Right atrium auricular region (tissue), 2 donors: ENCODE results near the gene VPS54. TPM values are rescaled to one million over a fixed set of nuclear protein-coding genes. Genes with fewer than 3 reads are reported as not detected.
A peak's percentile ranks its signal among the peaks of the same experiment; 100 is the strongest.
"Not testable (repeated sequence)": the region's sequence is repeated elsewhere in the genome, so short reads cannot be mapped to it uniquely, and the experiment has no call there.

Source experiments
- DNase-seq: peaks from one replicate; pipeline ENCODE4 v3.0.0-alpha.2; 2019; ENCODE audit warnings: low spot score
- H3K27ac ChIP-seq, 2 donors: fragments of 200-600 bp; sonication (generic); 1 replicate in 1 of 2; 2 replicates in 1 of 2; pipeline ENCODE4 v1.5.1; 2016 to 2019
- H3K27me3 ChIP-seq, 2 donors: fragments of 200-600 bp; sonication (generic); one replicate each; pipeline versions ENCODE4 v1.5.1 to v1.6.0; 2017 to 2019
- H3K36me3 ChIP-seq: fragments of 200-600 bp; sonication (generic); one replicate; pipeline ENCODE4 v1.5.1; 2016
- H3K4me1 ChIP-seq, 2 donors: fragments of 200-600 bp; sonication (generic); one replicate each; pipeline versions ENCODE4 v1.5.1 to v1.6.0; 2017 to 2019
- H3K4me3 ChIP-seq, 2 donors: fragments of 200-600 bp; sonication (generic); 1 replicate in 1 of 2; 2 replicates in 1 of 2; pipeline ENCODE4 v1.5.1; 2017 to 2019; ENCODE audit warnings: mild to moderate bottlenecking in 1 of 2, moderate library complexity in 1 of 2
- H3K9me3 ChIP-seq, 2 donors: fragments of 200-600 bp; sonication (generic); one replicate each; pipeline ENCODE4 v1.5.1; 2019
- total RNA-seq, 2 donors: library from RNA; depleted of rRNA; stranded (reverse); fragments of >200 nt; gene quantifications; one replicate each; pipeline ENCODE4 v1.1.0, GENCODE V29; 2016
- TF ChIP-seq, protein P1 (sequence below), 2 donors: fragments of 200-600 bp; sonication (generic); IDR thresholded peaks; one replicate each; pipeline ENCODE4 v1.5.1; 2019; ENCODE audit warnings: antibody characterized with exemption in 2 of 2

VPS54 gene
- total RNA-seq, 2 donors from 2014 or later, result 10.9 to 12.5 TPM

DNA sequence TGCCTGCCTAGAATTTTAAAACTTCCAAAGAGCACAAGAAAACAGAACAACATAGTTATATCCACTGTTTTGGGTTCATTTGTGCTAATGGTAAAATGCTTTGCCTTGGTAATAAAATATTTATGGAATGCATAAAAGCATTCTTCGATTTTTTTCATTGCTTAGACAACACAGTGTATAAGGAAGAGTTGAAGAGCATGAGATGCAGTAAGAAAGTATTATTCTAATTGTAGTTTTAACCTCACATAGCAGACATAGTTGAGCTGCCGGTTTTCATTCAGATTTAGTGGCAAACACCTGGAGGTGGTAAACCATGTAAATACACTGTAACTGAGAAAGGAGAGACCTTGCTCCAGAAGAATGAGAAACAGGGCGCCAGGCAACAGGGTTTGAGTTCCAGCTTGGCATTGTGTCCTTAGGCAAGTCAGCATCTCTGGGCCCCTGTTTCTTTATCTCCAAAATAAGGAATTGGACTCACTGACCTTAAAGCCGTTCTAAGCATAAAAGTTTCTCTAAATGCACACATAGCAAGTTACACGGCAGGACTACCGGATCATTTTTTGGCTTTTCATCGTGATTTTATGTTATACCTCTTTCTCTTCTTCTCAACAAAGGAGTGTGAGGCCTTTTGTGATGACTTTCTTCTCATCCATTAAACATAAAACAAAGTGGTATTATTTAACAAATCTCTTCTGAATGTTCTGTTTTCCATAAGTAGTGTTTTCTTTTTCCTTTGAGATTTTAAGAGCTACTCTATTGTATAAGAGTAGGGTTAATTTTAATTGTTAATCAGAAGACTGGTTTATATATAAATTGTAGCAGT is 169.6 kb downstream of the VPS54 start:
- Histone ChIP-seq H3K4me1 (peaks cover 0 to 94% of the 10 kb centered on the region in 2 donors), H3K4me3 (no peak overlapping the region), H3K9me3 (no peaks in the 10 kb centered on the region), H3K27ac (peak overlapping the region; percentile 2 to 48), H3K27me3 (no peaks in the 10 kb centered on the region), H3K36me3 (no peaks in the 10 kb centered on the region)
- DNase-seq, result no peak
- TF ChIP-seq, protein P1, sequence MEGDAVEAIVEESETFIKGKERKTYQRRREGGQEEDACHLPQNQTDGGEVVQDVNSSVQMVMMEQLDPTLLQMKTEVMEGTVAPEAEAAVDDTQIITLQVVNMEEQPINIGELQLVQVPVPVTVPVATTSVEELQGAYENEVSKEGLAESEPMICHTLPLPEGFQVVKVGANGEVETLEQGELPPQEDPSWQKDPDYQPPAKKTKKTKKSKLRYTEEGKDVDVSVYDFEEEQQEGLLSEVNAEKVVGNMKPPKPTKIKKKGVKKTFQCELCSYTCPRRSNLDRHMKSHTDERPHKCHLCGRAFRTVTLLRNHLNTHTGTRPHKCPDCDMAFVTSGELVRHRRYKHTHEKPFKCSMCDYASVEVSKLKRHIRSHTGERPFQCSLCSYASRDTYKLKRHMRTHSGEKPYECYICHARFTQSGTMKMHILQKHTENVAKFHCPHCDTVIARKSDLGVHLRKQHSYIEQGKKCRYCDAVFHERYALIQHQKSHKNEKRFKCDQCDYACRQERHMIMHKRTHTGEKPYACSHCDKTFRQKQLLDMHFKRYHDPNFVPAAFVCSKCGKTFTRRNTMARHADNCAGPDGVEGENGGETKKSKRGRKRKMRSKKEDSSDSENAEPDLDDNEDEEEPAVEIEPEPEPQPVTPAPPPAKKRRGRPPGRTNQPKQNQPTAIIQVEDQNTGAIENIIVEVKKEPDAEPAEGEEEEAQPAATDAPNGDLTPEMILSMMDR (IDR thresholded peaks at IDR 0.05), result no peak

DNA sequence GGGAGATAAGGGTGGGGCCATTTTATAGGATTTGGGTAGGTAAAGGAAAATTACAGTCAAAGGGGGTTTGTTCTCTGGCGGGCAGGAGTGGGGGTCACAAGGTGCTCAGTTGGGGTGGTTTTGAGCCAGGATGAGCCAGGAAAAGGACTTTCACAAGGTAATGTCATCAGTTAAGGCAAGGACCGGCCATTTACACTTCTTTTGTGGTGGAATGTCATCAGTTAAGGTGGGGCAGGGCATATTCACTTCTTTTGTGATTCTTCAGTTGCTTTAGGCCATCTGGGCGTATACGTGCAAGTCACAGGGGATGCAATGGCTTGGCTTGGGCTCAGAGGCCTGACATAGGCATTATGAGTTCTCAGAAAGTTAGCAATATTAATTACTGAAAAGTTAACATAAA is 171.7 kb downstream of the VPS54 start:
- H3K27ac ChIP-seq, result peak overlapping the region in 1 of 2 donors; percentile 99
- not testable (repeated sequence) for H3K9me3 ChIP-seq, H3K4me3 ChIP-seq, H3K36me3 ChIP-seq, H3K27me3 ChIP-seq, DNase-seq
- H3K4me1 ChIP-seq, result peaks cover 0 to 86% of the 10 kb centered on the region in 2 donors

DNA sequence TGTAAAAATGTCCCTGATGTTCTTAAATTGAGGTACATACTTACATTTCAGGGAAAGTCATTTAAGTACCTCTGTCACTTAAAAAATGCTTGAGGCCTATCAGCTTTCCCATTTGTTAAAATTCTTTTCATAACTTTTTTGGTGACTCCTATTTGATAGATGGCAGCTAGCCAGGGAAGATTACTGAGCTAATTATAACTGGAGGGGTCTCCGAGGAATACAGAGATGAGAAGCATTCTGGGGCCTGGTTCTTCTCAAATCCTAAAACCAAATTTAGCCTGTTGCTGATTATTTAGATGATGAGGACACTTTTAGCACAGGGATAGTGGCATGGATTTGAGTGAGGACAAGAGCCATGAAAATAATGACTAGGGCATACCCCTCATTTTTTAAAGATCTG is 172.7 kb downstream of the VPS54 start:
- no peak for DNase-seq
- H3K4me1 ChIP-seq, result peaks cover 0 to 75% of the 10 kb centered on the region in 2 donors
- no peaks in the 10 kb centered on the region for H3K27me3 ChIP-seq
- H3K27ac ChIP-seq, result peak overlapping the region; percentile 27 to 99
- TF ChIP-seq, protein P1 (IDR thresholded peaks at IDR 0.05), result no peak
- H3K36me3 ChIP-seq, result no peaks in the 10 kb centered on the region
- H3K9me3 ChIP-seq, result no peaks in the 10 kb centered on the region
- H3K4me3 ChIP-seq, result no peak overlapping the region

DNA sequence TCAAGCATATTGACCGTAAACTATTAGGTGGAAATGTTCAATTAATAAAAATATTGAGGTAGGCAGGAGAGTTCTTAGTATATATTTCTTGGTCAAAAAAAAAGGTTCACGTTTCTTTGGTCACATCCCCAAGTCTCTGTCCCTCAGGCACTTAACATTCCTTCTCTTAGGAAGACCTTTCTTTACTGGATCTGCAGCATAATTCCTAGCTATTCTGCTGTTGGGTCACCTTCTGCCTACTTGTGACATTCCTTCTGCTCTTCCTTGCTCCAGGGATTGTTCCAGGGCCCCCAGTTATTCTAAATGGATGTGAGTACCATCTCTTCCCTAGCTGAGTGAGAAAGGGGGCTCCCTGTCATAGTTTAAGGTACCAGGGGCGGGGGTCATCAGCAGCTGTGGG is 173.4 kb downstream of the VPS54 start:
- Histone ChIP-seq H3K27ac (peak overlapping the region; percentile 32 to 99), H3K9me3 (no peaks in the 10 kb centered on the region), H3K36me3 (no peaks in the 10 kb centered on the region), H3K27me3 (no peaks in the 10 kb centered on the region), H3K4me1 (peaks cover 0 to 70% of the 10 kb centered on the region in 2 donors), H3K4me3 (no peak overlapping the region)
- TF ChIP-seq, protein P1 (IDR thresholded peaks at IDR 0.05), result no peak
- no peak for DNase-seq

DNA sequence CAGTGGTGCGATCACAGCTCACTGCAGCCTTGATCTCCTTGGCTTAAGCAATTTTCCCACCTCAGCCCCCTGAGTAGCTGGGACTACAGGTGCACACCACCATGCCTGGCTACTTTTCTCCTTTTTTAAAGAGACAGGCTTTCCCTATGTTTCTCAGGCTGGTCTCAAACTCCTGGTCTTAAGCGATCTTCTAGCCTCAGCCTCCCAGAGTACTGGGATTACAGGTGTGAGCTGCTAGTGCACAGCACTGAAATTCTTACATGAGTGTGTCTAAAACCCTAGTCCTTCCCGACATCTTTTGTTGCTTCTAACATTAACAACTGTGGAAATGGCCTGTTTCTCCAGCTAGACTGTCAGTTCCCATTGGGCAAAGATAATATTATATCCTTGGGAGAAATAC is 174.6 kb downstream of the VPS54 start:
- Histone ChIP-seq H3K27me3 (no peaks in the 10 kb centered on the region), H3K4me1 (peaks cover 0 to 65% of the 10 kb centered on the region in 2 donors), H3K36me3 (no peaks in the 10 kb centered on the region), H3K27ac (peak overlapping the region; percentile 41 to 99), H3K9me3 (no peaks in the 10 kb centered on the region), H3K4me3 (peak overlapping the region; percentile 8 to 85)
- TF ChIP-seq, protein P1 (IDR thresholded peaks at IDR 0.05), result no peak
- DNase-seq, result no peak

DNA sequence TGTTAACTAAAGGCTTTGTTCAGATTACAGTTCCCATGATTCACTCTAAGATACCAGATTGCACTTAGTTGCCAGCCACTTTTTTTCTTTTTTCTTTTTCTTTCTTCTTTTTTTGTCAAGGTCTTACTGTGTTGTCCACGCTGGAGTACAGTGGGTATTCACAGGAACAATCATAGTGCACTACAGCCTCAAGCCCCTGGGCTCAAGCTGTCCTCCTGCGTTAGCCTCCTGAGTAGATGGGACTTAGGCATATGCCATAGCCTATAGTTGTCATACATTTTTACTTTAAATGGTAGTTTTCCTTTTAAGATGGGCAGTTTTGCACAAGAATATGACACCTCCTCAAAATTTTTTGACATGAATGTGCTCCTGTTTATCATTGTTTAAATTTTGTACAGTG is 175.4 kb downstream of the VPS54 start:
- Histone ChIP-seq H3K27ac (peak overlapping the region; percentile 27 to 99), H3K4me1 (peaks cover 0 to 57% of the 10 kb centered on the region in 2 donors)
- TF ChIP-seq, protein P1 (IDR thresholded peaks at IDR 0.05), result no peak

More for the DNA sequence above, 175.4 kb downstream of the VPS54 start:
- peak overlapping the region in 1 of 2 donors; percentile 85 for H3K4me3 ChIP-seq
- DNase-seq, result no peak
- H3K36me3 ChIP-seq, result no peaks in the 10 kb centered on the region
- H3K9me3 ChIP-seq, result no peaks in the 10 kb centered on the region
- no peaks in the 10 kb centered on the region for H3K27me3 ChIP-seq
